Measurements from ENCODE around the gene AGTRAP. TPM values are rescaled to one million over a fixed set of nuclear protein-coding genes. Genes with fewer than 3 reads are reported as not detected.
A peak's percentile ranks its signal among the peaks of the same experiment; 100 is the strongest.

AGTRAP gene
- total and polyA plus RNA-seq, 9 of the 15 experiments (the other 6 are each of a cell fraction or from before 2014, with no cell fraction given) = 26.8 to 105 (median 57.5) TPM

- TF ChIP-seq ZNF318 (IDR thresholded peaks at IDR 0.05; ENCODE audit: borderline replicate concordance in 1 of 2, low read depth in 1 of 2) (peak in 1 of 2 experiments; percentile 56; a peak in 1 of 4 replicates), PURB (CRISPR knock-in tag; IDR thresholded peaks at IDR 0.05; ENCODE audit: low read depth) (no peak), RBM14 (IDR thresholded peaks at IDR 0.05; ENCODE audit: borderline replicate concordance, insufficient read depth, low read depth, low read length) (no peak), GMEB1 (CRISPR knock-in tag; IDR thresholded peaks at IDR 0.05) (no peak), ELF2 (CRISPR knock-in tag; IDR thresholded peaks at IDR 0.05) (no peak), PHF21A (IDR thresholded peaks at IDR 0.05; ENCODE audit: borderline replicate concordance, low read depth) (no peak), PHF8 (IDR thresholded peaks at IDR 0.05; ENCODE audit: borderline replicate concordance, low read length) (peak; percentile 14; the same call in 1 of the 2 replicates), LCOR (CRISPR knock-in tag; IDR thresholded peaks at IDR 0.05) (no peak), TOE1 (IDR thresholded peaks at IDR 0.05; ENCODE audit: borderline replicate concordance) (no peak), TOE1 (CRISPR knock-in tag; IDR thresholded peaks at IDR 0.05; ENCODE audit: borderline replicate concordance, low read depth) (no peak), MYBL2 (IDR thresholded peaks at IDR 0.05; ENCODE audit: low read depth) (no peak), MYBL2 (CRISPR knock-in tag; IDR thresholded peaks at IDR 0.05; ENCODE audit: borderline replicate concordance) (no peak), NONO (IDR thresholded peaks at IDR 0.05; ENCODE audit: low read depth in 2 of 2, low read length in 1 of 2) (no peak), PHTF2 (CRISPR knock-in tag; IDR thresholded peaks at IDR 0.05) (no peak), HMBOX1 (IDR thresholded peaks at IDR 0.05) (peak; percentile 98)
These were observed 61.7 kb downstream of the AGTRAP start (continued) for GRCh38 chr1:11797525-11798216.
